Thyroid gland (tissue), 4 donors: ENCODE data around the gene C7.

Source experiments
- CTCF ChIP-seq, 6 experiments: fragments of 200-600 bp in 3 of 6; fragments of 450-650 bp in 3 of 6; sonication (generic) in 3 of 6; IDR thresholded peaks; one replicate each; pipeline ENCODE4 v1.5.1; 2016 to 2019; ENCODE audit warnings: antibody characterized with exemption in 6 of 6, mild to moderate bottlenecking in 2 of 6, inconsistent platforms in 1 of 6, moderate library complexity in 1 of 6
- POLR2A ChIP-seq, 2 donors: fragments of 450-650 bp; IDR thresholded peaks; one replicate each; pipeline ENCODE4 v1.6.1; 2017; ENCODE audit warnings: antibody characterized with exemption in 2 of 2, mild to moderate bottlenecking in 2 of 2, moderate library complexity in 1 of 2

GRCh38 chr5:40911266-40911665, 2.0 kb downstream of the C7 start:
- TF ChIP-seq CTCF (IDR thresholded peaks at IDR 0.05): no peak
- no peak for TF ChIP-seq POLR2A (IDR thresholded peaks at IDR 0.05)
